HG03520 (cell line): ENCODE results near the gene SFXN5.

Experiments used
- ATAC-seq: cut with Tn5 transposase; IDR thresholded peaks from one replicate; pipeline ENCODE4 v1.9.1; 2021; ENCODE audit warnings: mild to moderate bottlenecking, moderate library complexity; ENCODE audit not compliant: unreplicated experiment

Gene SFXN5

DNA sequence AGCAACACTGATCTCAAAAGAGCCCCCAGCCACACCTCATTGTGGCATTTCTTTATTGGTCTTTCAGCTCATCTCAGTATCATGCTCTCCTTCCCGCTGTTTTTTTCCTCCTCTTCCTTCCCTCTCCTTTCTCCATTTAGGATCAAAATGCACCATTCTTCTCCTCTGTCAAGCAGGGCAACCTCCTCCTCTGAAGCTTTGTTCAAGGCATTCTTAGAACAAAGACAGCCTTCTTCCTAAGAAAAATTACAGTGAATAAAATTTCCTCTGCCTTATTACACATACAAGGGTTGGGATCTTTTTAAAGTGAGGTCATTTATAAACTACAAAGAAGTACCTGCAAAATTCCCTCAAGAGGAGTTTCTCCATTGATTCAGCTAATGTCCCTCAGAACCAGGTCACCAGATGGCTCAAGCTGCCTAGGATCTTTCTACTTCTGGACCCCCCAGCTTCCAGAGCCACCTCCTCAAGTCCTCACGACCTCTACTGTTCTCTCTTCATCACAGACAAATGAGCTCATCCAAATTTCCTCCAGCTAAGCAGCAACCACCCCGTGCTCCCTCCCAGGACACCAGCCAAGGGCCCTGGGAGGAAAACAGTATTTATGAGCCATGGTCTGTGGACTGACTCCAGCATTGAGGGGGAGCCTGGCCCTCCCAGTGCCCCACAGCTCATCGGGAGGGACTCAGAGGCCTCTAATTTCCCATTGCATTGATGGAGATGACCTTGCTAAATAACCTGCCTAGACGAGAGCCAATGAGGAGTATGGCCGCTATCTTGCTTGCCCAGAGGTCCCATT is 18.0 kb downstream of the SFXN5 start:
- no peak for ATAC-seq

DNA sequence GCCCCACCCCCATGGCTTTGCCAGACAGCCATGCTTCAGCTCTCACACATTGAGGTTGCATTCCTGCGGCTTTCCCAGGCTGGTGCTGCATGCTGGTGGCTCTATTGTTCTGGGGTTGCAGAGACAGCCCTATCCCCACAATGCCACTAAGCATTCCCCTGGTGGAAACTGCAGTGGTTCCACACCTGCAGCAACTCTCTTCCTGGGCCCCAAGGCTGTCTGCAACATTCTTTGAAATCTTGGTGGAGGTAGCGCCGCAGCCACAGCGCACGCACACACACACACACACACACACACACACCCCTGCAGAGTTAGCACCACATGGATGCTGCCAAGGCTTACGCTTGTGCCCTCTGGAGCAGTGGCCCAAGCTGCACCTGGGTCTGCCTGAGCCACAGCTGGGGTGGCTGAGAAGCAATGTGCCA is 21.4 kb downstream of the SFXN5 start:
- ATAC-seq: no peak

DNA sequence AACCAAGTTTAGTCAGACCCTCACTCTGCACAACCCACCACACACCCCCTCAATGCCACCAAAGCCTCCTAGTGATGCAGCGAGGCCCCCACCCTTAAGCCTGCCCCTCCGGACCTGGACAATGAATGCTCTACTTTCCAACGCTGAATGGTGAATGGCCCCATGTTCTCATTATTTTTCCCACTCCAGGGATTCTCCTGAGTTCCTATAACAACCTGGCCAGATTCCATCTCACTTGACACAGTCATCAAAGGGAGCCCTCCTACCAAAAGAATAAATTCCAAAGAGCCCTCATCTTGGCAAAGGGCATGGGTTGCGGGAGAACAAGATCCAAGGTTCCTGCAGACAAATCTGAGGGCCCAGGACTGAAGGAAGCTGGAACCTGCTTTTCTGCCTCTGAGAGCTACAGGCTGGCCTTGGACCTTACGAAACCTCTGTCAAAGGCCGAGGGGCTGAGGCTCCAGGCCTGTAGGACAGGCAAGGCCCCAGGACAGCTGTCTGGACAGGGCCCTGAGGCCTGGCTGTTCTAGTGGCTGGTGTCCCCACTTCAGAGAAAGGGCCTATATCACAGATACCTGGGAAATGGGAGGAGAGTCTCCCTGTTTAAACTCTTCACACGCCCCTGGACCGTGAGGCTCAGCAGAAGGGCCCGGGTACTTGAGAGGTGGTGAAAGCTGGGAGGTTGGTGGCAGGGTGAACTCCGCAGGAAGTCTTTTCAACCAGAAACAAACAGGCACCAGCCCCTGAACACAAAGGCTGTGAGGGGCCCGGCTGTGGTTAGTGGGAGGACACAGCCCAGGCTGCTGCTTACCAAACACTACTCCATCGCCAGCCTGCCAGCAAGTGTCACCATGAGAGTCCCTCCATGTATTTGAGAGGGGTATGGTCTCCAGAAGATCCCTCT is 27.3 kb downstream of the SFXN5 start:
- no peak for ATAC-seq

DNA sequence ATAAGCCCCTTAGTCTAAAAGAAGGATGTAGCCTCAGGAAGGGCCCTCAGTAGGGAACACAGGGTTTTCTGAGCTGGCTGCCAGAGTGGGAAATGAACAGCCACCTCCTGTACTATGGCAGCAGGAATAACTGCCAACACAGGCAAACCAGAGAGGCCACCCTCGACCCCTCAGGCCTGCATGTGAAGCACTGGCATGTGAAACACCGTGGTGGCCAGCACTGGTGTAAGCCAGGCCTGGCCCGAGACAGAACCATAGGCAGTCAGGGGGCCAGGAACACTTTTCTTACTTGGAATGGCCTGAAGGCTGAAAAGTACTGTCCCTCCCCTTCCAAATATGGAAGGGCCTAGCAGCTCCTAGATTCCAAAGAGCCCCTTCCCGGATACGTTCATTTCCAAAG is 28.2 kb downstream of the SFXN5 start:
- ATAC-seq: no peak

DNA sequence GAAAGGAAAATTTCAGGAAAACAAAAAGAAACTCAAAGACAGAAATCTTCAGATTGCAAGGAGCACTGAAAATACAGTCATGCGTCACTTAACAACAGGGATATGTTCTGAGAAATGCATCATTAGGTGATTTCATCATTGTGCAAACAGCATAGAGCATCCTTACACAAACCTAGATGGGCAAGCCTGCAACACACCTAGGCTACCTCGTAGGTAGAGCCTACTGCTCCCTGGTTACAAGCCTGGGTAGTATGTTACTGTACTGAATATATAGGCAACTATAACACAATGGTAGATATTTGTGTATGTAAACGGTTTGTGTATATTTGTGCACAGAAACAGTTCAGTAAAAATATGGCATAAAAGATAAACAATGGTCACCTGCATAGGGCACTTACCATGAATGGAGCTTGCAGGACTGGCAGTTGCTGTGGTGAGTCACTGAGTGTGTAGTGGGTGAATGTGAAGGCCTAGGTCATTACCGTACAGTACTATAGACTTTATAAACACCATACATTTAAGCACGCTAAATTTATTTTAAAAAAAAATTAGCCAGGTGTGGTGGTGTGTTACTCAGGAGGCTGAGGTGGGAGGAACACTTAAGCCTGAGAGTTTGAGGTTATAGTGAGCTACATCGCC is 33.4 kb downstream of the SFXN5 start:
- ATAC-seq: no peak

DNA sequence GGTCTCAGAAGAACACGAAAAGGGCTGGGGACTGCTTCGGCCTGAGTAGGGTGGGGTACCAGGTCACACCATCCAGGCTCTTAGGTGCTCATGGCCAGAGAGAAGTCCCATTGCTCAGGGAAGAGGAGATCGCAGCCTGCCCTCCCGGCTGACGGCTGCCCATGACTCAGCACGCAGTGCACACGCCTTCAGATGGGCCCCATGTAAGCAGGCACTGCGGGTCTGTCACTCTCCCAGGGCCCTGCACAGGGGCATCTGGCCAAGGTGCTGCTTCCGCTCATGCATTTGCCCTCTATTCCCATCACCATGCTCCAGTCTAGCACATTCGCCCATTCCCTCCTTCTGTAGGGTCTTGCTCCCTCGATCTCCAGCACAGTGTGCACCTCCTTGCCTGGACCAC is 34.7 kb downstream of the SFXN5 start:
- no peak for ATAC-seq

DNA sequence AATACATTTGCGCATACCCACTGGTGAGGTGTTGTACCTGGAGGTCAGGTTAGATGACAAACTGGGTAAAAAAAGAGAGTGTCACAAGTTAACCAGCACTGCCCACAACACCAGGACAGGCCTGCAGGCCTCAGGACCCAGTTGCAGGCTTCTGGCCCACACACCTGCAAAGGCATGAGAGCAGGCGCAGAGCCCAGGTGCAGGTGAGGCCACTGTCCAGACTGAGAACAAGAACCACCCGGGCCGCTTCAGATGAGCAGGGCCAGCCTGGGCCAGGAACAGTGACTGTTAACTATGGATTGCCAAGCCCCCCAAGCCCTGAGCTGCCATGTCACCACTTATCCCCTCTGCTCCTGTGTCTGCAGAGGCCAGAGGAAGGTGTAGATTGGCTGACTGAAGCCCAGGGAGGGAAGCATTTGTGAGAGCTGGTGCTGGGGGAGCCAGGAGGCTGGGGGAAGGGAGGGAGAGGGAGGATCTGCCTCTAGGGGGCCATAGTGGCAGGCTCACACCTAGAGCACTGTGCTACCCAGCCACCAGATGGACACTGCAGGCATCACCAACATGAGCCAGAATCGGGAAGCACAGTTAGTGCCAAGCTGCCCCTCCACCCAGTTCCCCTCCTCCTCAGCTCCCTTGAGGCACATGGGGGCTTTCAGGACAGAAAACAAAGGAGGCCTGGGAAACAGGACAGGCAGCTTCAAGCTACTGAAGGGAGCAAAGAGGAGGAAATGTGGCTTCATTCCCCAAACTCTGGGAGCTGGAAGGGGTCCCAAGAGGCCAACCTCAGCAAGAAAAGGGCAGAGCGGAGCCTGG is 35.4 kb downstream of the SFXN5 start:
- ATAC-seq: no peak

DNA sequence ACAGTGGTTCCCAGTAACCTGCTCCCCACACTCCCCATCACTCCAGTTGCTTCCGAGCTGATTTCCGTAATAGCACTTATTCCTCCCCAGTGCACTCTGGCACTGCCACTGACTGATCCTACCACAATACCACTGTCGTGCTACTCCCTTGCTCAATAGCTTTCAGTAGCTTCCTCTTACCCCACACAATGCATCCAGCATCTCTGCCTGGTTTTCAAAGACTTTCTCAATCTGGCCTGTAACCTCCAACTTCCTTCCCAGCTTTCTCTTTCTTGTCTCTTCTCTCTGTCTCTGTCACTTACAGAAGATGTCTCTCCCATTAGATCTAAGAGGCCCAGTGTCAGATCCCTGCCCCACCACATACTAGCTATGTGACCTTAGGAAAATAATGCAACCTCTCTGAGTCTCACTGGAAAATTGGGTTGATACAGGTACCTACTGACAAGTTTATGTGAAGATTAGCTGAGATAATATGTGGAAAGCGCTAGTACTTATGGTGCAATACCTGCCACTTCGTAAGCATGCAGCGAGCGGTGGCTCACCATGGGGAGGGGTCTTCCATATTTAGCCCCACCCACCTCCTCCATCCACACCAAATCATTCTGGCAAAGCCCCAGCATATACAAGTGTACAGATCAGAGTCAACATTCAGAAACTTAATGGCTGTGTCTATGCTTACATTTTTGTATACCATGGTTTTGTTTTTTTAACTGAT is 36.7 kb downstream of the SFXN5 start:
- no peak for ATAC-seq

DNA sequence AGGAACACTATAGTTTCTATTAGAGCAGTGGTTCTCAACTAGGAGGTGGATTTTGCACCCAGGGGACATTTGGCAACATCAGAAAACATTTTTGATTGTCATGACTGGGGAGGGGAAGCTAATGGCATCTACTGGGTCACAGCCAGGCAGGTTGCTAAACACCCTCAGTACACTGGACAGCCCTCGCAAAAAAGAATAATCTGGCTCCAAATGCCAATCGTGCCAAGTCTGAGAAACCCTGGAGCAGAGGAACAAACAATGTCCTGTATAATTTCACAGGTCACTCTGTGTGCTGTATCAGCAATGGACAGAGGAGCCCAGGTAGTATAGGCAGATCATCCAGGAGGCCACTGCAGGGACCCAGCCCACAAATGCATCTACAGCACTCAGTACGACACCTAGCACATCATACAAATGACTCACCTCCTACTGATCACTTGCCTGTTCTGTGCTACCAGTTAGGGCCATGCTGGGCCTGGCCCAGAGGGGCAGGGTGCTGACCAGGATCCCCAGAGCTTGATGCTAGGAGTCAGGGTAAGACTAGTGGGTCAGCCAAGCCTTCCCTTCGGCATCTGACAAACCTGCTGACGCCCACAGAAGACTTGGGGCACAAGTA is 37.6 kb downstream of the SFXN5 start:
- ATAC-seq: no peak

DNA sequence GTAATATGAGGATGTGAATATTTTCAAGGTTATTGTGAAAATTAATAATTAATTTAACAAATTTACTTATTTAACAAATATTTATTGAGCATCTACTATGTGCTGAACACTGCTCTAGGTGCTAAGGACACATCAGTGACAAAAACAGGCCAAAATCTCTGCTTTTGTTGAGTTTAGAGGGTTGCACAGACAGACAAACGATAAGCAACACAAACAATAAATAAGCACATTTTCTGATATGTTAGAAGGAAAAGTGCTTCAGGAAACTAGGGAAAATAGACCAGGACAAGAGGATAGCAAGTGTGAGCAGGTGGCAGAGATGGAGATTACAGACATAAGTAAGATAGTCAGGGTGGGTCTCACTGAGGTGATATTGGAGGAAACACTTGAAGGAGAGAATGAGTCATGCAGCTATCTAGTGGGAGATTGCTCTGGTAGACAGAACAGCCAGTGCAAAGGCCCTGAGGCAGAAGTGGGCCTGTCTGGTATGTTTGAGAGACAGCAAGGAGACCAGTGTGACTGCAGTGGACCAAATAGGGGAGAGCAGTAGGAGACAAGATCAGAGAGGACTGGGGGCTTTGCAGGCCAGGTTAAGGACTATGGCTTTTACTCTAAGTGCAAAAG is 38.3 kb downstream of the SFXN5 start:
- no peak for ATAC-seq

DNA sequence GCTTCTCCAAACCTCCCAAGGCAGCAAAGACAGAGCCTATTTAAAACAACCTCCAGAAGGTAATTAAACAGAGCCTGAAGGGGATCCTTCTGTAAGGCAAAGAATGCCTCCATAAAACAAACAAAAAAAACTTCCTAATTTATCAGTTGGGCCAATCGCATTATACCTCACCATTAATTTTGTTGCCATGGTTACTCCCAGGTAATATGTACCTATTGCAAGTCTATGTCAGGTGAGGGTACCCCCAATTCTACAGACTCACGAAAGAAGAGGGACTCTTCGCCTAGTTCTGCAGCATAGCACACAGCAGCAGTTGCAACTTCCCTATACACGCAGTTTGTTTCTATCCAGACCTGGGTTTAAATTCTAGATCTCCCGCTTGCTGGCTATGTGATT is 38.8 kb downstream of the SFXN5 start:
- no peak for ATAC-seq

DNA sequence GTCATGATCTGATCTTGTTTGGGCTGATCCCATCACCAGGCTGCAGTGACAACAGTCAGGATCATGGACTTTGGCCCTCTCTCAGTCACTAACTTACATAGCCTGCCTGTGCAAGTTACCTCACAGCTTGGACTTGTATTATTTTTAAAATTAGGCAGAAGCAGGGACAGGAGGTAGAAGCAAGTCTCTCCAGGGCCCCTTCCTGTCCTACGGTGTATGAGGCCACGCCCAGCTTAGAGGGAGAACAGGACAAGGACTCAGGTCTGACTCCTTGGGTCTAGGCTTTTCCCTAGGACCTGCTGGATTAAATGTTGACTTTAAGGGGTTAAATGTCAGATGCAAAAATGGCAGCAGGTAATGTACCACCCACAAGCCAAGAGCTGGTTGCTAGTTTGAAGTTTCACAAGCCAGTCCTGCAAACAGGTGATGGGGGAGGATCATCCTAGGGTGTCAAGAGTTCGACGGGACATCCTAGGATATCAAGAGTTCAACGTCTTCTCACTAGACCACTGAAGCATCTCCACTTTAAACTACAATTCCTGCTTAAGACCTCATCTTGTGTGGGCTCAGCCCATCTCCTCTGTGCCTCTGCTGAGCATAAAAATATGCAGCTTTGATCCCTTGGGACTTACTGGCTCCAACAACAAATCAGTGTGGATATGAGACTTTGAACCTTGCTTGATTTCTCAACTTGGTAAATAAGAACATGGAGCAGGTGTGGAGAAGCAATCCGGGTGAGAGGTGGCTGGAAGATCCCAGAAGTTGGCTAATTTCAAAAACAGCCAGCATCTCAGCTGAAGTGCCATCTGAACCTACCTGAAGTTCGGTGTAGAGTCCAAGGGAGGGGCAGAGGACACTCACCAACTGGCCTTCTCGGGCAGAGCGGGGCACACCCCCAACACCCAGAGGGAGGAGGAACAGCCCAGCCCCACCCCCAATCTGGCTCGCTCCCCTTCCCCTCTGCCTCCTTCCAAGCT is 39.5 kb downstream of the SFXN5 start:
- ATAC-seq: no peak

DNA sequence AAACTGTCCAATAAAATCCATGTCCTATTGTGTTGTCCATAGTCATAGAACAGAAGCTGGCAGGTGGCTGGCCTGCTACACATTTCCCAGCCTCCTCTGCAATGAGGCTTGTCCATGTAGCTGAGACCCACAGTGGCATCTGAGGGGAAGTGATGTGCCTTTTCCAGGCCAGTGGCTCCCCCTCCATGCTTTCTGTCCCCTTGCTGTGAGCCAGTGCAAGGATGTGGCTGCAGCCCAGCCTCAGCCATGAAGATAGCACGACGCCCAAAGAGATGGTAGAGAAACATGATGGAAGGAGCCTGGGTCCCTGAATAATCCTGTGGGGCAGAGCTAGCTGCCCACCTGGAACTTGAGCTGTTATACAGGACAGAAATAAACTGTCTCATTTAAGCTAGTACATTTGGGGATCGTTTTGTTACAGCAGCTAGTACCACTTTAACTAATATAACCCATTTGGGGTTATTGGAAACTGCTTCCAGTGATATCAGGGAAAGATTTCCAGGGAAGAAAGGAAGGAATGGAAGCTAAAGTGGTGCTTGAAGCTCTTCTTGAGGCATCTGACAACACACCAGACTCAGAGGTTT is 40.3 kb downstream of the SFXN5 start:
- ATAC-seq: no peak

DNA sequence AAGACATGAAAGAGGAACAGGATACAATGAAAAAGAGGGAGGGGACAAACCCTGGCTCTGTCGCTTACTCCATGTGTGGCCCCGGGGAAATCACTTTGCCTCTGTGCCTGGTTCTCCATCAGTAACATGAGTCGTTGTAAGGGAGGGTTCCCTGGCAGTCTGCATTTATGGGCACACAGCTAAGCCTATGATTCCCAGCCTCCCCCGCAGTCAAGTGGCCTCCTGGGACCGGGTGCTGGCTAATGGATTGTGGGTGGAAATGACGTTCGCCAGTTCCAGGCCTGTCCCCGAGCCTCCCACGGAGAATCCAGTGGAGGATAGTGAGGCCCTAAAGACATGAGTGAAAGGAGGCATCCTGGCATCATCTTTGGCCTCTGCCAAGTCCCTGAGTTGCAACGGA is 42.7 kb downstream of the SFXN5 start:
- no peak for ATAC-seq

DNA sequence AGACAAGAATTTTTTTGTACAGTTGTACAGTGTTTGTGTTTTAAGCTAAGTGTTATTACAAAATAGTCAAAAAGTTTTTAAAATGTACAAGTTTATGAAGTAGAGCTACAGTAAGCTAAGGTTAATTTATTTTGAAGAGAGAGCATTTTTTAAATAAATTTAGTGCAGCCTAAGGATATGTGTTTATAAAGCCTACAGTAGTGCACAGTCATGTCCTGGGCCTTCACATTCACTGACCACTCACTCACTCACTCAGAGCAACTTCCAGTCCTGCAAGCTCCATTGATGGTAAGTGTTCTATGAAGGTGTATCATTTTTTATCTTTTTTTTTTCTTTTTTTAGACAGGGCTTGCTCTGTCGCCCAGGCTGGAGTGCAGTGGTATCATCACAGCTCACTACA is 44.2 kb downstream of the SFXN5 start:
- no peak for ATAC-seq

DNA sequence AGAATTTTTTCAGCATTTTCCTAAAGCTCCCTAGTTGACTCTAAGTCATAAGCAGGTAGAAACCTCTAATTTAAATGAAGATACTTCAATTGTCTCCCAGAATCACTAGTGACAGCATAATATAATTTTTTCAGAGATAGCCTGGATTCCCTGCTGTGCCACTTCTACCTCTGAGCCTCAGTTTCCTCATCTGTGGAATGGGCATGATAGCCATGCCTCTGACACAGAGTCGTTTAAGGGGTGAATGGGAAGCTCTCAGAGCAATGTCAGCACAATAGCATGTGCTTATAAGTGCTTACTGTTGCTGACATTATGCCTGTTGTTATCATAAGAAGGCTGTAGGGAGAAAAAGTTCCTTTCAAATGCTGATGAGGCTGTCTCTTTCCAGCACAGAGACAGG is 48.0 kb downstream of the SFXN5 start:
- ATAC-seq: no peak

DNA sequence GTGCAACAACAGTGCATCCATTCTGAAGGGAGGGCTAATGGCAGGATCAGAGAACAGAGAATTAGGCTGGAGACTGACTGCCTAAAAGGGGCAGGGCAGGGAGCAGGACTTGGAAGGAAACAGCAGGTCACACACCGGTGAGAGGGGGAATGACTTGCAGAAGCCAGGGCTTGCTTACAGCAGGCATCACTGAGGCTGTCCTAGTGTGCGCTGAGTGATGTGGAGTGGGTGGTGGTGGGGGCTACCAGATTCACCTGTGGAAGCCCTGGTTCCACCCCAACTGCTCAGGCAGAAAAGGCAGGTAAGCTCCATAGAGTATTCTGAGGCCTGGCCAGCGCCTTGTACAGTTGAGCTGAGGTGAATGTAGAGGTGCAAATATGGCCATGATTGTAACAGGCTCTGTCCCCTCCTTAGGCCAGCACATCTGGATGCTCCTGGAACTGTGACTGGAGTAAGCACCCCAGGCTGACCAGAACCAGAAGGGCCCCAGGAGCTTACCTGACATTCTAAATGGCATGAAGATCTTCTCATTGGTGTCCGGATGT is 49.4 kb downstream of the SFXN5 start:
- no peak for ATAC-seq
